Transverse colon (tissue), 4 donors: ENCODE results near the gene REM2. TPM values are rescaled to one million over a fixed set of nuclear protein-coding genes. Genes with fewer than 3 reads are reported as not detected.
A peak's percentile ranks its signal among the peaks of the same experiment; 100 is the strongest.

Experiments used
- DNase-seq: peaks from one replicate; pipeline ENCODE4 v3.0.0-alpha.2; 2019
- H3K27ac ChIP-seq, 4 donors: fragments of 200-600 bp; sonication (generic); 2 replicates each; pipeline ENCODE4 v1.5.1; 2016 to 2018; ENCODE audit warnings: inconsistent platforms in 4 of 4
- H3K27me3 ChIP-seq: fragments of 200-600 bp; sonication (generic); 2 replicates; pipeline ENCODE4 v1.5.1; 2017; ENCODE audit warnings: inconsistent platforms
- H3K36me3 ChIP-seq, 4 donors: fragments of 200-600 bp; sonication (generic); 2 replicates each; pipeline ENCODE4 v1.5.1; 2017 to 2019; ENCODE audit warnings: inconsistent platforms in 4 of 4
- H3K4me1 ChIP-seq, 4 donors: fragments of 200-600 bp; sonication (generic); 2 replicates each; pipeline ENCODE4 v1.5.1; 2017 to 2020; ENCODE audit warnings: inconsistent platforms in 4 of 4
- H3K4me3 ChIP-seq, 4 donors: fragments of 200-600 bp; sonication (generic); 1 replicate in 1 of 4; 2 replicates in 3 of 4; pipeline versions ENCODE4 v1.5.1 to v1.6.1; 2017 to 2019; ENCODE audit warnings: inconsistent platforms in 4 of 4
- H3K9me3 ChIP-seq, 2 donors: fragments of 200-600 bp; sonication (generic); 2 replicates each; pipeline ENCODE4 v1.5.1; 2017 to 2019; ENCODE audit warnings: inconsistent platforms in 2 of 2
- EP300 ChIP-seq: sonication (generic); formaldehyde crosslinking; IDR thresholded peaks from one replicate; pipeline ENCODE4 v1.6.1; 2017; ENCODE audit warnings: antibody characterized with exemption, low read depth
- POLR2A ChIP-seq: fragments of 450-650 bp; IDR thresholded peaks from one replicate; pipeline ENCODE4 v1.6.1; 2016; ENCODE audit warnings: antibody characterized with exemption, mild to moderate bottlenecking, moderate library complexity
- POLR2AphosphoS5 ChIP-seq, 3 donors: sonication (generic); formaldehyde crosslinking; IDR thresholded peaks; one replicate each; pipeline ENCODE4 v1.6.1; 2016; ENCODE audit warnings: antibody characterized with exemption in 3 of 3
- whole genome bisulfite sequencing, 2 donors: methylation state at CpG; one replicate each; pipeline ENCODE4 v1.1.5; 2018; ENCODE audit warnings: low coverage in 1 of 2; 5-methylcytosine and 5-hydroxymethylcytosine counted together
- in situ Hi-C, 4 donors: fragments of 200-750 bp; cut with MboI; loops; one replicate each; pipeline versions ENCODE4 v1.15.0 to v1.15.1; 2017; ENCODE audit warnings: low sequenced_read_pairs in 3 of 4, low pct_ligation_motif_present in 1 of 4, low pct_unique_long_range_greater_than_20kb in 1 of 4
- intact Hi-C: fragments of 100-400 bp; cut with DNase I; formaldehyde crosslinking; loops from one replicate; pipeline ENCODE4 v1.15.1; 2023; ENCODE audit warnings: low total_unique reads
- total RNA-seq, 4 donors: library from RNA; depleted of rRNA; stranded (reverse); fragments of >200 nt; gene quantifications; one replicate each; pipeline ENCODE4 v1.1.0, GENCODE V29; 2016
- TF ChIP-seq, protein P1 (sequence below), 5 experiments: fragments of 200-600 bp in 3 of 5; fragments of 450-650 bp in 2 of 5; sonication (generic) in 3 of 5; IDR thresholded peaks; 1 replicate in 2 of 5; 2 replicates in 3 of 5; pipeline ENCODE4 v1.5.1; 2016 to 2017; ENCODE audit warnings: antibody characterized with exemption in 5 of 5, inconsistent platforms in 3 of 5, mild to moderate bottlenecking in 2 of 5, moderate library complexity in 1 of 5

Gene REM2
- total RNA-seq, 4 donors from 2014 or later = 0.27 to 5.2 (median 2.1) TPM; not detected in 1

- H3K27me3 ChIP-seq = no peaks in the 10 kb centered on the region
- in situ Hi-C loops (no loop called here), intact Hi-C loops (no loop called here)
- peaks cover 5 to 18% (median 12%) of the 10 kb centered on the region in 4 donors for H3K4me1 ChIP-seq
- TF ChIP-seq, protein P1, sequence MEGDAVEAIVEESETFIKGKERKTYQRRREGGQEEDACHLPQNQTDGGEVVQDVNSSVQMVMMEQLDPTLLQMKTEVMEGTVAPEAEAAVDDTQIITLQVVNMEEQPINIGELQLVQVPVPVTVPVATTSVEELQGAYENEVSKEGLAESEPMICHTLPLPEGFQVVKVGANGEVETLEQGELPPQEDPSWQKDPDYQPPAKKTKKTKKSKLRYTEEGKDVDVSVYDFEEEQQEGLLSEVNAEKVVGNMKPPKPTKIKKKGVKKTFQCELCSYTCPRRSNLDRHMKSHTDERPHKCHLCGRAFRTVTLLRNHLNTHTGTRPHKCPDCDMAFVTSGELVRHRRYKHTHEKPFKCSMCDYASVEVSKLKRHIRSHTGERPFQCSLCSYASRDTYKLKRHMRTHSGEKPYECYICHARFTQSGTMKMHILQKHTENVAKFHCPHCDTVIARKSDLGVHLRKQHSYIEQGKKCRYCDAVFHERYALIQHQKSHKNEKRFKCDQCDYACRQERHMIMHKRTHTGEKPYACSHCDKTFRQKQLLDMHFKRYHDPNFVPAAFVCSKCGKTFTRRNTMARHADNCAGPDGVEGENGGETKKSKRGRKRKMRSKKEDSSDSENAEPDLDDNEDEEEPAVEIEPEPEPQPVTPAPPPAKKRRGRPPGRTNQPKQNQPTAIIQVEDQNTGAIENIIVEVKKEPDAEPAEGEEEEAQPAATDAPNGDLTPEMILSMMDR (IDR thresholded peaks at IDR 0.05) = no peak
- no peak for TF ChIP-seq POLR2A
- no peak for TF ChIP-seq POLR2AphosphoS5 (IDR thresholded peaks at IDR 0.05)
- TF ChIP-seq EP300 = no peak
- WGBS, 2 donors = 76 to 88% methylated on average over 6 to 8 of the region's 8 CpGs
- peaks cover 0 to 50% (median 27%) of the 10 kb centered on the region in 4 donors for H3K36me3 ChIP-seq
- no peak overlapping the region for H3K27ac ChIP-seq
- no peaks in the 10 kb centered on the region for H3K9me3 ChIP-seq
- no peak for DNase-seq
- H3K4me3 ChIP-seq = no peak overlapping the region
These were observed 4.5 kb upstream of the REM2 start for GRCh38 chr14:22878271-22879246.

GRCh38 chr14:22882064-22882463, 958 bp upstream of the REM2 start:
- no peaks in the 10 kb centered on the region for H3K9me3 ChIP-seq
- WGBS, 2 donors = 43 to 44% methylated on average over 7 of the region's 7 CpGs
- H3K36me3 ChIP-seq = peaks cover 0 to 16% (median 7%) of the 10 kb centered on the region in 4 donors
- TF ChIP-seq EP300 = no peak
- TF ChIP-seq, protein P1 (IDR thresholded peaks at IDR 0.05) = no peak
- no peak for TF ChIP-seq POLR2AphosphoS5 (IDR thresholded peaks at IDR 0.05)
- TF ChIP-seq POLR2A = no peak
- in situ Hi-C loops = no loop called here
- intact Hi-C loops = no loop called here
- H3K27me3 ChIP-seq = no peaks in the 10 kb centered on the region
- no peak overlapping the region for H3K27ac ChIP-seq
- H3K4me3 ChIP-seq = no peak overlapping the region
- H3K4me1 ChIP-seq = peaks cover 13 to 29% (median 15%) of the 10 kb centered on the region in 4 donors
- DNase-seq = no peak

- H3K27ac ChIP-seq = no peak overlapping the region
- peak; percentile 55 for DNase-seq
- TF ChIP-seq, protein P1 (IDR thresholded peaks at IDR 0.05) = no peak
- TF ChIP-seq POLR2A (no peak), POLR2AphosphoS5 (IDR thresholded peaks at IDR 0.05) (no peak), EP300 (no peak)
- in situ Hi-C loops (no loop called here), intact Hi-C loops (no loop called here)
- H3K9me3 ChIP-seq = no peaks in the 10 kb centered on the region
- no peaks in the 10 kb centered on the region for H3K27me3 ChIP-seq
- H3K4me3 ChIP-seq = no peak overlapping the region
- H3K4me1 ChIP-seq = peaks cover 13 to 34% (median 15%) of the 10 kb centered on the region in 4 donors
- WGBS, 2 donors = 33 to 42% methylated on average over 3 to 6 of the region's 6 CpGs
- H3K36me3 ChIP-seq = peaks cover 0 to 10% (median 4%) of the 10 kb centered on the region in 4 donors
These were observed 371 bp upstream of the REM2 start for GRCh38 chr14:22882529-22883172.

GRCh38 chr14:22884076-22884737, 1.2 kb downstream of the REM2 start:
- Histone ChIP-seq H3K36me3 (no peaks in the 10 kb centered on the region), H3K4me1 (peaks cover 13 to 44% (median 15%) of the 10 kb centered on the region in 4 donors), H3K4me3 (no peak overlapping the region), H3K27me3 (no peaks in the 10 kb centered on the region), H3K9me3 (no peaks in the 10 kb centered on the region), H3K27ac (no peak overlapping the region)
- in situ Hi-C loops (no loop called here), intact Hi-C loops (no loop called here)
- WGBS, 2 donors = 83 to 91% methylated on average over 1 to 7 of the region's 7 CpGs
- TF ChIP-seq POLR2AphosphoS5 (IDR thresholded peaks at IDR 0.05) = no peak
- TF ChIP-seq, protein P1 (IDR thresholded peaks at IDR 0.05) = no peak
- TF ChIP-seq EP300 = no peak
- no peak for TF ChIP-seq POLR2A
- no peak for DNase-seq
